IMR-90 (cell line): ENCODE data around the gene RESF1. TPM values are rescaled to one million over a fixed set of nuclear protein-coding genes. Genes with fewer than 3 reads are reported as not detected.

ENCODE experiments used
- ATAC-seq: fragments of 200-7000 bp; cut with Tn5 transposase; 2 replicates; pipeline ENCODE4 v1.9.1; 2020; ENCODE audit warnings: low read depth, mild to moderate bottlenecking, moderate library complexity
- BruUV-seq: library from RNA; stranded (reverse); fragments of 400-500 nt; replicated peaks from 2 replicates; lab custom pipeline; 2021; lab: Mats Ljungman, UMichigan
- CTCF ChIA-PET: fragments of 300-600 bp; formaldehyde crosslinking; extraction: SDS; loops from one replicate; lab custom pipeline; 2021; ENCODE audit warnings: antibody characterized with exemption; lab: Yijun Ruan, JAX
- POLR2A ChIA-PET: fragments of 300-600 bp; sonication (Branson Sonifier 250); formaldehyde crosslinking; loops from one replicate; lab custom pipeline; 2022; ENCODE audit warnings: antibody characterized with exemption; ENCODE audit not compliant: unreplicated experiment; lab: Charles Lee
- DNase-seq: peaks from one replicate; pipeline ENCODE4 v3.0.0; 2013
- H2AFZ ChIP-seq: replicated peaks from 2 replicates; pipeline ENCODE3; 2013; ENCODE audit warnings: low read length, mild to moderate bottlenecking; ENCODE audit not compliant: poor library complexity
- H2AK5ac ChIP-seq: 2 replicates; pipeline ENCODE4 v1.6.1; 2013; ENCODE audit warnings: low read depth, low read length, inconsistent platforms
- H2AK9ac ChIP-seq: replicated peaks from 2 replicates; pipeline ENCODE3; 2013; ENCODE audit warnings: mild to moderate bottlenecking, low read depth, low read length, moderate library complexity; ENCODE audit not compliant: poor library complexity
- H2BK120ac ChIP-seq: 2 replicates; pipeline ENCODE4 v1.6.1; 2013; ENCODE audit warnings: low read depth, low read length, inconsistent platforms
- H2BK15ac ChIP-seq: 3 replicates; pipeline ENCODE4 v1.6.1; 2013; ENCODE audit warnings: low read depth, low read length, inconsistent platforms
- H2BK20ac ChIP-seq: 2 replicates; pipeline ENCODE4 v1.6.1; 2013; ENCODE audit warnings: low read depth, mild to moderate bottlenecking, inconsistent platforms, low read length, moderate library complexity
- H2BK5ac ChIP-seq: 2 replicates; pipeline ENCODE4 v1.6.1; 2013; ENCODE audit warnings: mild to moderate bottlenecking, low read depth, low read length, inconsistent platforms; ENCODE audit not compliant: poor library complexity, severe bottlenecking
- H3K14ac ChIP-seq: replicated peaks from 2 replicates; pipeline ENCODE4 v1.6.1; 2013; ENCODE audit warnings: low read depth, low read length, inconsistent platforms
- H3K18ac ChIP-seq: 2 replicates; pipeline ENCODE4 v1.6.1; 2013; ENCODE audit warnings: low read depth, low read length, control low read depth
- H3K23ac ChIP-seq: 2 replicates; pipeline ENCODE4 v1.6.1; 2013; ENCODE audit warnings: low read depth, low read length, inconsistent platforms
- H3K27ac ChIP-seq: 2 replicates; pipeline ENCODE4 v1.5.1; 2013; ENCODE audit warnings: mild to moderate bottlenecking, control low read depth, low read length; ENCODE audit not compliant: insufficient read depth
- H3K27me3 ChIP-seq: 2 replicates; pipeline ENCODE4 v1.6.1; 2013; ENCODE audit warnings: low read length; ENCODE audit not compliant: control insufficient read depth, insufficient read depth
- H3K36me3 ChIP-seq: 2 replicates; pipeline ENCODE4 v1.6.1; 2013; ENCODE audit warnings: low read length, mixed read lengths; ENCODE audit not compliant: control insufficient read depth, insufficient read depth
- H3K4ac ChIP-seq: 2 replicates; pipeline ENCODE4 v1.6.1; 2013; ENCODE audit warnings: low read depth, low read length, inconsistent platforms
- H3K4me1 ChIP-seq: 2 replicates; pipeline ENCODE4 v1.6.1; 2013; ENCODE audit warnings: low read length, mixed read lengths; ENCODE audit not compliant: control insufficient read depth, insufficient read depth
- H3K4me2 ChIP-seq: 2 replicates; pipeline ENCODE4 v1.6.1; 2013; ENCODE audit warnings: low read depth, mild to moderate bottlenecking, control low read depth, low read length, moderate library complexity
- H3K4me3 ChIP-seq: 2 replicates; pipeline ENCODE4 v1.5.1; 2013; ENCODE audit warnings: low read depth, mild to moderate bottlenecking, control low read depth, low read length, moderate library complexity; ENCODE audit not compliant: insufficient read depth
- H3K56ac ChIP-seq: 2 replicates; pipeline ENCODE4 v1.6.1; 2013; ENCODE audit warnings: low read length, inconsistent platforms; ENCODE audit not compliant: insufficient read depth; ENCODE audit errors: extremely low read depth
- H3K79me1 ChIP-seq, 2 experiments: 2 replicates each; pipeline ENCODE4 v1.6.1; 2013; ENCODE audit warnings: low read length in 2 of 2, inconsistent platforms in 1 of 2, low read depth in 1 of 2
- H3K9ac ChIP-seq: 2 replicates; pipeline ENCODE4 v1.6.1; 2013; ENCODE audit warnings: low read depth, low read length, control low read depth
- H3K9me1 ChIP-seq: 2 replicates; pipeline ENCODE4 v1.6.1; 2013; ENCODE audit warnings: low read length, inconsistent platforms; ENCODE audit not compliant: insufficient read depth
- H3K9me3 ChIP-seq: 2 replicates; pipeline ENCODE4 v1.6.1; 2013; ENCODE audit warnings: low read length; ENCODE audit not compliant: control insufficient read depth, insufficient read depth
- H4K20me1 ChIP-seq: 2 replicates; pipeline ENCODE4 v1.6.1; 2013; ENCODE audit warnings: low read length, inconsistent platforms; ENCODE audit not compliant: insufficient read depth
- H4K5ac ChIP-seq: 2 replicates; pipeline ENCODE4 v1.6.1; 2013; ENCODE audit warnings: mild to moderate bottlenecking, low read depth, low read length, control low read depth
- H4K8ac ChIP-seq, 2 experiments: 2 replicates each; pipeline ENCODE4 v1.6.1; 2013; ENCODE audit warnings: low read depth in 2 of 2, low read length in 2 of 2, control low read depth in 1 of 2, inconsistent platforms in 1 of 2
- H4K91ac ChIP-seq: 2 replicates; pipeline ENCODE4 v1.6.1; 2013; ENCODE audit warnings: low read depth, low read length, inconsistent platforms; ENCODE audit not compliant: insufficient read depth
- CHD1 ChIP-seq: IDR thresholded peaks from 2 replicates; pipeline ENCODE4 v1.6.1; 2012; ENCODE audit warnings: low read depth, low read length, improper control_type of control experiment
- FOS ChIP-seq: fragments of 150-350 bp; IDR thresholded peaks from 2 replicates; pipeline ENCODE4 v1.6.1; 2016; ENCODE audit warnings: low read depth, low read length
- NFE2L2 ChIP-seq: fragments of 150-350 bp; IDR thresholded peaks from 2 replicates; pipeline ENCODE4 v1.6.1; 2016; ENCODE audit warnings: low read depth, mild to moderate bottlenecking, low read length
- SMC3 ChIP-seq: fragments of 150-350 bp; IDR thresholded peaks from 2 replicates; pipeline ENCODE4 v1.6.1; 2016; ENCODE audit warnings: low read depth, mild to moderate bottlenecking, antibody characterized with exemption, low read length, moderate library complexity
- USF2 ChIP-seq: fragments of 150-350 bp; IDR thresholded peaks from 2 replicates; pipeline ENCODE4 v1.6.1; 2017; ENCODE audit warnings: mild to moderate bottlenecking, antibody characterized with exemption, low read length, low read depth
- WGBS, 2 experiments: methylation state at CpG; one replicate each; pipeline versions ENCODE4 v1.1.5 to v1.1.7; 2013; ENCODE audit warnings: missing lambda C conversion rate in 2 of 2; ENCODE audit not compliant: insufficient read length in 1 of 2; ENCODE audit errors: extremely low coverage in 2 of 2; 5-methylcytosine and 5-hydroxymethylcytosine counted together
- dilution Hi-C: fragments of 300-500 bp; cut with HindIII; formaldehyde crosslinking; loops from one replicate; pipeline ENCODE4 v1.14.3; 2018; ENCODE audit warnings: low sequenced_read_pairs; ENCODE audit not compliant: unreplicated experiment
- in situ Hi-C: fragments of 300-500 bp; cut with MboI; formaldehyde crosslinking; loops from 3 replicates; pipeline ENCODE4 v1.14.3; 2019; ENCODE audit warnings: low sequenced_read_pairs, inconsistent platforms, mixed read lengths
- intact Hi-C: fragments of 100-400 bp; cut with micrococcal nuclease; formaldehyde crosslinking; loops from 2 replicates; pipeline ENCODE4 v1.10.0; 2022
- polyA plus RNA-seq, 3 experiments: library from polyadenylated mRNA; depleted of rRNA; stranded (reverse); fragments of >200 nt; gene quantifications; 2 replicates each; pipeline ENCODE4 v1.2.3, GENCODE V29; 2012; ENCODE audit warnings: low replicate concordance in 1 of 3
- total RNA-seq: library from RNA; depleted of rRNA; stranded (reverse); fragments of >200 nt; gene quantifications from 2 replicates; pipeline ENCODE4 v1.2.3, GENCODE V29; 2012

The RESF1 gene
- total and polyA plus RNA-seq, 2 of the 4 experiments (the other 2 are of a cell fraction), result 5.0 to 7.3 TPM

GRCh38 chr12:31922341-31923062, 36.7 kb upstream of the RESF1 start:
- no peak for ATAC-seq
- no peak overlapping the region for H2BK5ac ChIP-seq
- peaks cover 15% of the 10 kb centered on the region for H3K9me3 ChIP-seq
- DNase-seq, result peak; percentile 3
- H2BK120ac ChIP-seq, result no peak overlapping the region
- H3K4me3 ChIP-seq, result no peak overlapping the region
- no peak overlapping the region for H3K23ac ChIP-seq
- dilution Hi-C loops, result no loop called here
- intact Hi-C loops, result no loop called here
- H2BK15ac ChIP-seq, result no peak overlapping the region
- H2AK9ac ChIP-seq, result no peak overlapping the region
- H3K27me3 ChIP-seq, result no peaks in the 10 kb centered on the region
- no peak overlapping the region for H2AFZ ChIP-seq
- POLR2A ChIA-PET, result no interaction called here
- no peak overlapping the region for H3K4ac ChIP-seq
- CTCF ChIA-PET, result no interaction called here
- no peak overlapping the region for H4K8ac ChIP-seq
- in situ Hi-C loops, result no loop called here
- H3K56ac ChIP-seq, result no peak overlapping the region
- no peak overlapping the region for H3K4me2 ChIP-seq
- no peaks in the 10 kb centered on the region for H3K9me1 ChIP-seq
- no peak overlapping the region for H4K5ac ChIP-seq
- no peak overlapping the region for H3K27ac ChIP-seq
- no peaks in the 10 kb centered on the region for H4K20me1 ChIP-seq
- TF ChIP-seq NFE2L2 (no peak), FOS (no peak), CHD1 (no peak), SMC3 (no peak), USF2 (no peak)
- no peak overlapping the region for H2AK5ac ChIP-seq
- WGBS, 2 experiments, result no CpG with 5 or more reads among the region's 1 CpG
- H3K4me1 ChIP-seq, result no peaks in the 10 kb centered on the region
- H3K14ac ChIP-seq, result no peak overlapping the region
- BruUV-seq, result no TSS peak
- H3K36me3 ChIP-seq, result no peaks in the 10 kb centered on the region
- H3K9ac ChIP-seq, result no peak overlapping the region
- no peak overlapping the region for H2BK20ac ChIP-seq
- no peak overlapping the region for H4K91ac ChIP-seq
- H3K18ac ChIP-seq, result no peak overlapping the region
- H3K79me1 ChIP-seq, result no peaks in the 10 kb centered on the region
